SK-N-SH treated with all-trans-retinoic acid at 6 μM for 48 hours (cell line): ENCODE results near the gene KIF22.

Source experiments
- ATAC-seq: fragments of 200-7000 bp; cut with Tn5 transposase; 3 replicates; pipeline ENCODE4 v1.9.1; 2020; ENCODE audit warnings: mild to moderate bottlenecking, moderate library complexity
- ARNTL ChIP-seq: fragments of 450-650 bp; formaldehyde crosslinking; IDR thresholded peaks from 2 replicates; pipeline ENCODE4 v1.5.0; 2020; ENCODE audit warnings: low read depth, mild to moderate bottlenecking, moderate library complexity, borderline replicate concordance
- BACH2 ChIP-seq: fragments of 250-450 bp; sonication (Bioruptor Pico); IDR thresholded peaks from 2 replicates; pipeline ENCODE4 v1.9.0; 2021; ENCODE audit warnings: mild to moderate bottlenecking, borderline replicate concordance
- CSDC2 ChIP-seq: fragments of 250-450 bp; sonication (Bioruptor Pico); IDR thresholded peaks from 2 replicates; pipeline ENCODE4 v1.5.0; 2020; ENCODE audit warnings: mild to moderate bottlenecking, moderate library complexity
- CSRNP3 ChIP-seq: fragments of 250-450 bp; sonication (Bioruptor Pico); IDR thresholded peaks from 2 replicates; pipeline ENCODE4 v1.5.1; 2021; ENCODE audit warnings: mild to moderate bottlenecking, moderate library complexity
- GLIS3 ChIP-seq: fragments of 250-450 bp; sonication (Bioruptor Pico); IDR thresholded peaks from 2 replicates; pipeline ENCODE4 v1.5.0; 2020; ENCODE audit warnings: mild to moderate bottlenecking, moderate library complexity
- ISL1 ChIP-seq: fragments of 250-450 bp; sonication (Bioruptor Pico); IDR thresholded peaks from 2 replicates; pipeline ENCODE4 v2.1.2; 2022; ENCODE audit warnings: mild to moderate bottlenecking, moderate library complexity
- OSR1 ChIP-seq: fragments of 250-450 bp; sonication (Bioruptor Pico); IDR thresholded peaks from 2 replicates; pipeline ENCODE4 v1.8.0; 2022; ENCODE audit warnings: moderate library complexity, mild to moderate bottlenecking, inconsistent platforms
- PATZ1 ChIP-seq: fragments of 250-450 bp; sonication (Bioruptor Pico); IDR thresholded peaks from 2 replicates; pipeline ENCODE4 v1.8.0; 2020; ENCODE audit warnings: mild to moderate bottlenecking, moderate library complexity, borderline replicate concordance
- PPARA ChIP-seq: fragments of 250-450 bp; sonication (Bioruptor Pico); IDR thresholded peaks from 2 replicates; pipeline ENCODE4 v1.5.0; 2020; ENCODE audit warnings: mild to moderate bottlenecking, borderline replicate concordance
- RARB ChIP-seq: fragments of 250-450 bp; sonication (Bioruptor Pico); IDR thresholded peaks from 2 replicates; pipeline ENCODE4 v1.8.0; 2021; ENCODE audit warnings: mild to moderate bottlenecking, moderate library complexity
- TCF4 ChIP-seq: fragments of 250-450 bp; sonication (Bioruptor Pico); IDR thresholded peaks from 2 replicates; pipeline ENCODE4 v1.8.0; 2021; ENCODE audit warnings: mild to moderate bottlenecking, moderate library complexity, borderline replicate concordance
- TOX ChIP-seq: fragments of 250-450 bp; sonication (Bioruptor Pico); IDR thresholded peaks from 2 replicates; pipeline ENCODE4 v1.8.0; 2021; ENCODE audit warnings: mild to moderate bottlenecking, moderate library complexity, borderline replicate concordance
- TSHZ2 ChIP-seq: fragments of 250-450 bp; sonication (Bioruptor Pico); IDR thresholded peaks from 2 replicates; pipeline ENCODE4 v1.5.0; 2020; ENCODE audit warnings: mild to moderate bottlenecking, moderate library complexity
- ZC3H10 ChIP-seq: fragments of 250-450 bp; sonication (Bioruptor Pico); IDR thresholded peaks from 2 replicates; pipeline ENCODE4 v1.5.1; 2021; ENCODE audit warnings: mild to moderate bottlenecking, moderate library complexity
- ZFP3 ChIP-seq: fragments of 250-450 bp; sonication (Bioruptor Pico); IDR thresholded peaks from 2 replicates; pipeline ENCODE4 v1.5.0; 2020; ENCODE audit warnings: mild to moderate bottlenecking, moderate library complexity
- ZFP30 ChIP-seq: fragments of 450-650 bp; formaldehyde crosslinking; IDR thresholded peaks from 2 replicates; pipeline ENCODE4 v1.5.0; 2022; ENCODE audit warnings: mild to moderate bottlenecking, moderate library complexity
- ZNF565 ChIP-seq: fragments of 450-650 bp; formaldehyde crosslinking; conservative IDR thresholded peaks from 2 replicates; pipeline ENCODE4 v1.5.0; 2020; ENCODE audit warnings: low read depth, mild to moderate bottlenecking, moderate library complexity
- ZNF70 ChIP-seq: fragments of 450-650 bp; formaldehyde crosslinking; IDR thresholded peaks from 2 replicates; pipeline ENCODE4 v1.5.0; 2020; ENCODE audit warnings: mild to moderate bottlenecking, moderate library complexity
- ZNF8 ChIP-seq: fragments of 450-650 bp; formaldehyde crosslinking; IDR thresholded peaks from 2 replicates; pipeline ENCODE4 v1.5.0; 2020; ENCODE audit warnings: mild to moderate bottlenecking, moderate library complexity
- TF ChIP-seq, protein P1 (sequence below): fragments of 250-450 bp; sonication (Bioruptor Pico); IDR thresholded peaks from 2 replicates; pipeline ENCODE4 v1.8.0; 2021; ENCODE audit warnings: low read depth, mild to moderate bottlenecking, moderate library complexity, borderline replicate concordance
- TF ChIP-seq, protein P2 (sequence below): fragments of 250-450 bp; sonication (Bioruptor Pico); IDR thresholded peaks from 2 replicates; pipeline ENCODE4 v1.5.1; 2020; ENCODE audit warnings: low read depth, mild to moderate bottlenecking, moderate library complexity

KIF22 gene

DNA sequence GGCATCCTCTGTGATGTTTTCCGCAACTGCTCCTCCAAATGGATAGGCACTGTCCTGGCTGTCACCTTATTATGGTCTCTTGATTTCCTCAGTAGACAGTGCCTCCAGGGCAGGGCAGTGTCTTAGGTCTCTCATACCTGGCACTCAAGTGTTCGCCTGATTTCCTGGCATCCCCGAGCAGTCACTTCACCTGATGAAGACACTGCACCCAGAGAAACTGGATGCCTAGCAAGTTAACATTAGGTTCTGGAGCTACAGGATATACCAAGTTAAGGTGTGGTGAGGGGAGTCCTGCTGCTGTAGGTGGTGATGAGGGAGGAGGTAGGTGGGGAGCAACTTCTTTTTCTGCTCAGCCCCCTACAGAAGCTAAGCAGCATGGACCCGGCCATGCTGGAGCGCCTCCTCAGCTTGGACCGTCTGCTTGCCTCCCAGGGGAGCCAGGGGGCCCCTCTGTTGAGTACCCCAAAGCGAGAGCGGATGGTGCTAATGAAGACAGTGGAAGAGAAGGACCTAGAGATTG lies 11.9 kb downstream of the KIF22 start:
- no peak for ATAC-seq

GRCh38 chr16:29804020-29804419 lies 13.5 kb downstream of the KIF22 start:
- ATAC-seq: no peak
- TF ChIP-seq TOX (CRISPR knock-in tag) (no peak), PPARA (CRISPR knock-in tag) (no peak), ARNTL (CRISPR knock-in tag) (no peak), OSR1 (CRISPR knock-in tag) (no peak), BACH2 (CRISPR knock-in tag) (no peak), CSDC2 (no peak), TCF4 (CRISPR knock-in tag) (no peak), ZFP3 (no peak), TSHZ2 (CRISPR knock-in tag) (no peak), ZFP30 (no peak), ZNF565 (CRISPR knock-in tag) (no peak), ZC3H10 (no peak), PATZ1 (no peak), ISL1 (no peak), GLIS3 (CRISPR knock-in tag) (no peak)
- TF ChIP-seq, protein P1, sequence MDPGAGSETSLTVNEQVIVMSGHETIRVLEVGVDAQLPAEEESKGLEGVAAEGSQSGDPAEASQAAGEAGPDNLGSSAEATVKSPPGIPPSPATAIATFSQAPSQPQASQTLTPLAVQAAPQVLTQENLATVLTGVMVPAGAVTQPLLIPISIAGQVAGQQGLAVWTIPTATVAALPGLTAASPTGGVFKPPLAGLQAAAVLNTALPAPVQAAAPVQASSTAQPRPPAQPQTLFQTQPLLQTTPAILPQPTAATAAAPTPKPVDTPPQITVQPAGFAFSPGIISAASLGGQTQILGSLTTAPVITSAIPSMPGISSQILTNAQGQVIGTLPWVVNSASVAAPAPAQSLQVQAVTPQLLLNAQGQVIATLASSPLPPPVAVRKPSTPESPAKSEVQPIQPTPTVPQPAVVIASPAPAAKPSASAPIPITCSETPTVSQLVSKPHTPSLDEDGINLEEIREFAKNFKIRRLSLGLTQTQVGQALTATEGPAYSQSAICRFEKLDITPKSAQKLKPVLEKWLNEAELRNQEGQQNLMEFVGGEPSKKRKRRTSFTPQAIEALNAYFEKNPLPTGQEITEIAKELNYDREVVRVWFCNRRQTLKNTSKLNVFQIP (CRISPR knock-in tag): no peak
- TF ChIP-seq, protein P2, sequence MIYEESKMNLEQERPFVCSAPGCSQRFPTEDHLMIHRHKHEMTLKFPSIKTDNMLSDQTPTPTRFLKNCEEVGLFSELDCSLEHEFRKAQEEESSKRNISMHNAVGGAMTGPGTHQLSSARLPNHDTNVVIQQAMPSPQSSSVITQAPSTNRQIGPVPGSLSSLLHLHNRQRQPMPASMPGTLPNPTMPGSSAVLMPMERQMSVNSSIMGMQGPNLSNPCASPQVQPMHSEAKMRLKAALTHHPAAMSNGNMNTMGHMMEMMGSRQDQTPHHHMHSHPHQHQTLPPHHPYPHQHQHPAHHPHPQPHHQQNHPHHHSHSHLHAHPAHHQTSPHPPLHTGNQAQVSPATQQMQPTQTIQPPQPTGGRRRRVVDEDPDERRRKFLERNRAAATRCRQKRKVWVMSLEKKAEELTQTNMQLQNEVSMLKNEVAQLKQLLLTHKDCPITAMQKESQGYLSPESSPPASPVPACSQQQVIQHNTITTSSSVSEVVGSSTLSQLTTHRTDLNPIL (CRISPR knock-in tag): no peak

More for the DNA sequence above, 11.9 kb downstream of the KIF22 start:
- no peak for TF ChIP-seq GLIS3 (CRISPR knock-in tag)
- TF ChIP-seq, all 23 proteins: peak for 0

- no peak for ATAC-seq
Observed at GRCh38 chr16:29804455-29805231, 14.1 kb downstream of the KIF22 start.

More at GRCh38 chr16:29804455-29805231, 14.1 kb downstream of the KIF22 start:
- TF ChIP-seq ZFP3 (no peak), CSRNP3 (CRISPR knock-in tag) (no peak), TCF4 (CRISPR knock-in tag) (no peak), ISL1 (no peak), ZNF8 (CRISPR knock-in tag) (no peak), TOX (CRISPR knock-in tag) (no peak), ZFP30 (no peak), ZNF70 (CRISPR knock-in tag) (no peak), OSR1 (CRISPR knock-in tag) (no peak), RARB (CRISPR knock-in tag) (no peak), PPARA (CRISPR knock-in tag) (no peak), GLIS3 (CRISPR knock-in tag) (no peak), CSDC2 (no peak), TSHZ2 (CRISPR knock-in tag) (no peak), ZC3H10 (no peak), ARNTL (CRISPR knock-in tag) (no peak)
- TF ChIP-seq, protein P1 (CRISPR knock-in tag): no peak
- TF ChIP-seq, all 23 proteins: peak for 0
